Left lung (tissue), 10 donors: Measurements from ENCODE around the gene ABCA5. TPM values are rescaled to one million over a fixed set of nuclear protein-coding genes. Genes with fewer than 3 reads are reported as not detected.
A peak's percentile ranks its signal among the peaks of the same experiment; 100 is the strongest.

Experiments
- ATAC-seq: fragments of 200-7000 bp; cut with Tn5 transposase; one replicate; pipeline ENCODE4 v1.9.1; 2020; ENCODE audit warnings: moderate library complexity
- DNase-seq, 4 donors: peaks; one replicate each; pipeline ENCODE4 v3.0.0-alpha.2; 2013 to 2020
- H3K27ac ChIP-seq, 2 donors: fragments of 200-600 bp; sonication (generic) in 1 of 2; one replicate each; pipeline versions ENCODE4 v1.5.0 to v1.8.0; 2020 to 2021
- H3K27me3 ChIP-seq, 2 donors: fragments of 200-600 bp; sonication (generic) in 1 of 2; one replicate each; pipeline versions ENCODE4 v1.5.0 to v1.8.0; 2020 to 2021
- H3K36me3 ChIP-seq, 2 donors: fragments of 200-600 bp; sonication (generic) in 1 of 2; one replicate each; pipeline versions ENCODE4 v1.5.0 to v1.8.0; 2020 to 2021
- H3K4me1 ChIP-seq, 2 donors: fragments of 200-600 bp; one replicate each; pipeline ENCODE4 v1.8.0; 2021
- H3K4me3 ChIP-seq, 2 donors: fragments of 200-600 bp; sonication (generic) in 1 of 2; one replicate each; pipeline versions ENCODE4 v1.5.0 to v1.8.0; 2020 to 2021; ENCODE audit warnings: mild to moderate bottlenecking in 1 of 2
- H3K9me3 ChIP-seq, 2 donors: fragments of 200-600 bp; sonication (generic) in 1 of 2; one replicate each; pipeline versions ENCODE4 v1.5.0 to v1.8.0; 2020 to 2021
- intact Hi-C, 2 donors: fragments of 100-400 bp; cut with DNase I; formaldehyde crosslinking; loops; one replicate each; pipeline versions ENCODE4 v1.11.2 to v1.14.2; 2022
- polyA plus RNA-seq, 6 donors: library from polyadenylated mRNA; unstranded; fragments of 120-200 nt; gene quantifications; one replicate each; pipeline ENCODE4 v1.2.1, GENCODE V29; 2013; ENCODE audit not compliant: insufficient read length in 6 of 6
- total RNA-seq, 2 donors: library from RNA; stranded (reverse); fragmentation: NEBNext Ultra II Directional; extraction: Animal tissue kit (Norgen Biotek cat#: 25700); gene quantifications; one replicate each; pipeline ENCODE4 v1.2.1, GENCODE V29; 2021
- TF ChIP-seq, protein P1 (sequence below), 2 donors: fragments of 200-600 bp; sonication (generic) in 1 of 2; IDR thresholded peaks; one replicate each; pipeline versions ENCODE4 v1.5.0 to v1.8.0; 2021; ENCODE audit warnings: antibody characterized with exemption in 2 of 2
- donor health status: DM: no; HTN: yes; CAD: no.
- donor health status: DM: no; HTN: no; CAD: no.

ABCA5 gene
- total and polyA plus RNA-seq, 8 donors: 14.7 to 29.8 (median 20.0) TPM

DNA sequence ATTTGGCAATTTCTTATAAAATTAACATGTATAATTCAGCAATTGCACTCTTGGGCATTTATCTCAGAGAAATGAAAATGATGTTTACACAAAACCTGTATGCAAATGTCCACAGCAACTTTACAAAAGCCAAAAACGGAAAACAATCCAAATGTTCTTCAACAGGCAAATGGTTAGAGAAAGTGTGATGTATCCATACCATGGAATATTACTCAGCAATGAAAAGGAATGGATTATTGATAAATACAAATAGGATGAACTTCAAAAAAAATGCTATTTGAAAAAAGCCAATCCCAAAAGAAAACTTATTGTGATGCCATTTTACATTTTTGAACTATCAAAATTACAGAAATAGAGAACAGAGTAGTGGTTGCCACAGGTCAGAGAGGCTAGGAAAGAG lies 61.1 kb downstream of the ABCA5 start:
- DNase-seq (no peak), ATAC-seq (no peak)
- H3K27me3 ChIP-seq: no peaks in the 10 kb centered on the region
- H3K4me1 ChIP-seq: peaks cover 0 to 7% of the 10 kb centered on the region in 2 donors
- no peaks in the 10 kb centered on the region for H3K36me3 ChIP-seq
- no peaks in the 10 kb centered on the region for H3K9me3 ChIP-seq
- TF ChIP-seq, protein P1, sequence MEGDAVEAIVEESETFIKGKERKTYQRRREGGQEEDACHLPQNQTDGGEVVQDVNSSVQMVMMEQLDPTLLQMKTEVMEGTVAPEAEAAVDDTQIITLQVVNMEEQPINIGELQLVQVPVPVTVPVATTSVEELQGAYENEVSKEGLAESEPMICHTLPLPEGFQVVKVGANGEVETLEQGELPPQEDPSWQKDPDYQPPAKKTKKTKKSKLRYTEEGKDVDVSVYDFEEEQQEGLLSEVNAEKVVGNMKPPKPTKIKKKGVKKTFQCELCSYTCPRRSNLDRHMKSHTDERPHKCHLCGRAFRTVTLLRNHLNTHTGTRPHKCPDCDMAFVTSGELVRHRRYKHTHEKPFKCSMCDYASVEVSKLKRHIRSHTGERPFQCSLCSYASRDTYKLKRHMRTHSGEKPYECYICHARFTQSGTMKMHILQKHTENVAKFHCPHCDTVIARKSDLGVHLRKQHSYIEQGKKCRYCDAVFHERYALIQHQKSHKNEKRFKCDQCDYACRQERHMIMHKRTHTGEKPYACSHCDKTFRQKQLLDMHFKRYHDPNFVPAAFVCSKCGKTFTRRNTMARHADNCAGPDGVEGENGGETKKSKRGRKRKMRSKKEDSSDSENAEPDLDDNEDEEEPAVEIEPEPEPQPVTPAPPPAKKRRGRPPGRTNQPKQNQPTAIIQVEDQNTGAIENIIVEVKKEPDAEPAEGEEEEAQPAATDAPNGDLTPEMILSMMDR (IDR thresholded peaks at IDR 0.05): no peak
- H3K27ac ChIP-seq: no peak overlapping the region
- intact Hi-C loops: no loop called here
- H3K4me3 ChIP-seq: no peak overlapping the region

DNA sequence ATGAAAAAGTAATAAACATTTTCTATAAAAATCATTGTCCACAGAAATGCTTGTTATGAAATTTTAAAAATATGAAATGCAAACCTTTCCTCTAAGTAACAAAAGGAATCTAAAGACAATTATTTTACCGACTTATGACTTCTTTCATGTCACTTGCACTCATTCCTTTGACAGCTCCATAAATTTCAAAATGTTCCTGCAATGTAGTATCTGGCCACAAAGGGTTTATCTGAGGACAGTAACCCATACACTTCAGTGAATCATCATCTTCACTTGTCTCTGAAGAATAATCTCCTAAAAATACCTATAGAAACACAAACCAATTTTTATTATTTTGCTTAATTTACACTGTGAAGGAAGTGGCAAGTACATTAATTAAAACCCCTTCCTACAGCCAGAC lies 72.7 kb downstream of the ABCA5 start:
- Histone ChIP-seq H3K4me1 (no peaks in the 10 kb centered on the region), H3K27me3 (no peaks in the 10 kb centered on the region), H3K36me3 (peaks cover 0 to 9% of the 10 kb centered on the region in 2 donors), H3K4me3 (no peak overlapping the region), H3K9me3 (no peaks in the 10 kb centered on the region), H3K27ac (no peak overlapping the region)
- TF ChIP-seq, protein P1 (IDR thresholded peaks at IDR 0.05): no peak
- ATAC-seq: no peak
- intact Hi-C loops: no loop called here
- no peak for DNase-seq

DNA sequence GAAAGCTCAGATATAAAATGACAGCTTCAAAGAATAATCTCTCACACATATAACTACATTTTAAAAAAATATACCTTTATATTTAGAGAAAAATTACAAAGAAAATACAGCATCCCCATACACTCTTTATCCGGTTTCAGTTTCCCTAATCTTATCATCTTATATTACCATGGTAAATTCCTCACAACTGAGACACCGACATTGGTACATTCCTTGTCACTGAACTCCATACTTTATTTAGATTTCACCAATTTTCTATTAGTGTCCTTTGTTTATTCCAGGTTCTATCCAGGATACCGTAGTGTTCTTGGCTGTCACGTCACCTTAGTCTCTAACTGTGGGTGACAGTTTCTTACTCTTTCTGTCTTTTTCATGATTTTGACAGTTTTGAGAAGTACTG lies 76.3 kb downstream of the ABCA5 start:
- Histone ChIP-seq H3K27ac (no peak overlapping the region), H3K4me1 (no peaks in the 10 kb centered on the region), H3K27me3 (no peaks in the 10 kb centered on the region), H3K4me3 (no peak overlapping the region), H3K9me3 (no peaks in the 10 kb centered on the region), H3K36me3 (peaks cover 0 to 9% of the 10 kb centered on the region in 2 donors)
- TF ChIP-seq, protein P1 (IDR thresholded peaks at IDR 0.05): no peak
- intact Hi-C loops: no loop called here
- DNase-seq: no peak
- no peak for ATAC-seq

- no peaks in the 10 kb centered on the region for H3K36me3 ChIP-seq
- intact Hi-C loops: no loop called here
- no peak overlapping the region for H3K27ac ChIP-seq
- no peaks in the 10 kb centered on the region for H3K27me3 ChIP-seq
- no peaks in the 10 kb centered on the region for H3K4me1 ChIP-seq
- TF ChIP-seq, protein P1 (IDR thresholded peaks at IDR 0.05): peak; percentile 49 to 51
- ATAC-seq: peak; percentile 82
- no peaks in the 10 kb centered on the region for H3K9me3 ChIP-seq
- peak in 1 of 4 donors; percentile 53 for DNase-seq
- H3K4me3 ChIP-seq: no peak overlapping the region
Observed at GRCh38 chr17:69246726-69247375, 80.1 kb downstream of the ABCA5 start.

DNA sequence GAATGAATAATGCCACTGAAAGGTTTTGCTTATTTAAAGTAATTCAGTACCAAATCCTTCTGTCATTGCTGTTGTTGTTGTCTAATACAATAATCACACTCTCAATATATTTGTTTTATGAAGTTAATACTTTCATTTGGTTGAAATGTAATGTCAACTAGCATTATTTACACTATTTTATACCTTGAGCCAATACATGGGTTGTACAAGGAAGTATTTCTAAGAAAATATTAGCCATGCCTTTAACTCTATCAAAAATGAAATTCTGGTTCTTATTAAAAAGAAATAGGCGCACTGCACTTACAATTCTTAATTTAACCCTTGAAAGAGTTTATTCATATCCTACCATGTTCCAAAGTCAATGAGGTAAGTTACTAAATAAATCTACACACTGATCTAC lies 80.7 kb downstream of the ABCA5 start:
- Histone ChIP-seq H3K4me1 (no peaks in the 10 kb centered on the region), H3K4me3 (no peak overlapping the region), H3K36me3 (no peaks in the 10 kb centered on the region), H3K27me3 (no peaks in the 10 kb centered on the region), H3K9me3 (no peaks in the 10 kb centered on the region), H3K27ac (no peak overlapping the region)
- TF ChIP-seq, protein P1 (IDR thresholded peaks at IDR 0.05): no peak
- DNase-seq (no peak), ATAC-seq (no peak)
- intact Hi-C loops: no loop called here
